Activated T-helper 17 cell treated with anti-CD3 and anti-CD28 coated beads, Interleukin-2, amount 50 U/mL, for 72 hours (primary cell): ENCODE results near the gene IFNGR2. TPM values are rescaled to one million over a fixed set of nuclear protein-coding genes. Genes with fewer than 3 reads are reported as not detected.
A peak's percentile ranks its signal among the peaks of the same experiment; 100 is the strongest.
"Not testable (repeated sequence)": the region's sequence is repeated elsewhere in the genome, so short reads cannot be mapped to it uniquely, and the experiment has no call there.

Experiments used
- ATAC-seq: fragments of 150-1000 bp; cut with Tn5 transposase; replicated peaks from 2 replicates; pipeline ENCODE4 v1.10.0; 2021; ENCODE audit warnings: mild to moderate bottlenecking, moderate library complexity
- H3K27ac Mint-ChIP-seq: one replicate; pipeline ENCODE4 v1.8.0; 2022; ENCODE audit warnings: mixed read lengths
- H3K27me3 Mint-ChIP-seq: one replicate; pipeline ENCODE4 v1.8.0; 2022; ENCODE audit warnings: mixed read lengths
- H3K36me3 Mint-ChIP-seq: one replicate; pipeline ENCODE4 v1.8.0; 2022; ENCODE audit warnings: low read depth, mild to moderate bottlenecking, mixed read lengths
- H3K4me1 Mint-ChIP-seq: one replicate; pipeline ENCODE4 v1.8.0; 2022; ENCODE audit warnings: mixed read lengths
- H3K4me3 Mint-ChIP-seq: one replicate; pipeline ENCODE4 v1.8.0; 2022; ENCODE audit warnings: mild to moderate bottlenecking, mixed read lengths
- H3K9me3 Mint-ChIP-seq: one replicate; pipeline ENCODE4 v1.8.0; 2022; ENCODE audit warnings: mixed read lengths
- total RNA-seq, 2 donors: library from RNA; stranded (reverse); gene quantifications; one replicate each; pipeline ENCODE4 v1.2.3, GENCODE V29; 2022

Gene IFNGR2, protein sequence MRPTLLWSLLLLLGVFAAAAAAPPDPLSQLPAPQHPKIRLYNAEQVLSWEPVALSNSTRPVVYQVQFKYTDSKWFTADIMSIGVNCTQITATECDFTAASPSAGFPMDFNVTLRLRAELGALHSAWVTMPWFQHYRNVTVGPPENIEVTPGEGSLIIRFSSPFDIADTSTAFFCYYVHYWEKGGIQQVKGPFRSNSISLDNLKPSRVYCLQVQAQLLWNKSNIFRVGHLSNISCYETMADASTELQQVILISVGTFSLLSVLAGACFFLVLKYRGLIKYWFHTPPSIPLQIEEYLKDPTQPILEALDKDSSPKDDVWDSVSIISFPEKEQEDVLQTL
- 1 to 10 TPM; 5.8 to 8.5 TPM for total RNA-seq

- ATAC-seq: peak; percentile 34
- Mint-ChIP-seq H3K4me1 (peaks cover 20% of the 10 kb centered on the region), H3K36me3 (peaks cover 6% of the 10 kb centered on the region), H3K27me3 (no peaks in the 10 kb centered on the region), H3K27ac (peak within 1 kb of the TSS; percentile 71), H3K9me3 (no peaks in the 10 kb centered on the region), H3K4me3 (peak within 1 kb of the TSS; percentile 86)
Measured at GRCh38 chr21:33403128-33403785, at the start of gene IFNGR2. Gene IFNGR2, plus strand, starts transcription at chr21:33403413. Its CDS starts 131 bp downstream, at chr21:33403544.

DNA sequence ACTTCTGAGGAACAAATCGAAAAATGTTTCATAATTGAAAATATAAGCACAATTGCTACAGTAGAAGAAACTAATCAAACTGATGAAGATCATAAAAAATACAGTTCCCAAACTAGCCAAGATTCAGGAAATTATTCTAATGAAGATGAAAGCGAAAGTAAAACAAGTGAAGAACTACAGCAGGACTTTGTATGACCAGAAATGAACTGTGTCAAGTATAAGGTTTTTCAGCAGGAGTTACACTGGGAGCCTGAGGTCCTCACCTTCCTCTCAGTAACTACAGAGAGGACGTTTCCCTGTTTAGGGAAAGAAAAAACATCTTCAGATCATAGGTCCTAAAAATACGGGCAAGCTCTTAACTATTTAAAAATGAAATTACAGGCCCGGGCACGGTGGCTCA, 47.9 kb upstream of the IFNGR2 start:
- Mint-ChIP-seq H3K27ac (peak overlapping the region; percentile 52), H3K27me3 (no peaks in the 10 kb centered on the region), H3K4me3 (no peak overlapping the region), H3K36me3 (peaks cover 63% of the 10 kb centered on the region), H3K9me3 (no peaks in the 10 kb centered on the region), H3K4me1 (peaks cover 5% of the 10 kb centered on the region)
- ATAC-seq: no peak

DNA sequence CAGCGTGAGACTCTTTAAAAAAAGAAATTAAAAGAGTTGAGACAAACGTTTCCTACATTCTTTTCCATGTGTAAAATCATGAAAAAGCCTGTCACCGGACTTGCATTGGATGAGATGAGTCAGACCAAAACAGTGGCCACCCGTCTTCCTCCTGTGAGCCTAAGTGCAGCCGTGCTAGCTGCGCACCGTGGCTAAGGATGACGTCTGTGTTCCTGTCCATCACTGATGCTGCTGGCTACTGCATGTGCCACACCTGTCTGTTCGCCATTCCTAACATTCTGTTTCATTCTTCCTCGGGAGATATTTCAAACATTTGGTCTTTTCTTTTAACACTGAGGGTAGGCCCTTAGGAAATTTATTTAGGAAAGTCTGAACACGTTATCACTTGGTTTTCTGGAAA, 47.2 kb upstream of the IFNGR2 start:
- Mint-ChIP-seq H3K4me1 (peaks cover 7% of the 10 kb centered on the region), H3K27me3 (no peaks in the 10 kb centered on the region), H3K27ac (no peak overlapping the region), H3K4me3 (no peak overlapping the region), H3K9me3 (no peaks in the 10 kb centered on the region), H3K36me3 (peaks cover 56% of the 10 kb centered on the region)
- ATAC-seq: no peak

DNA sequence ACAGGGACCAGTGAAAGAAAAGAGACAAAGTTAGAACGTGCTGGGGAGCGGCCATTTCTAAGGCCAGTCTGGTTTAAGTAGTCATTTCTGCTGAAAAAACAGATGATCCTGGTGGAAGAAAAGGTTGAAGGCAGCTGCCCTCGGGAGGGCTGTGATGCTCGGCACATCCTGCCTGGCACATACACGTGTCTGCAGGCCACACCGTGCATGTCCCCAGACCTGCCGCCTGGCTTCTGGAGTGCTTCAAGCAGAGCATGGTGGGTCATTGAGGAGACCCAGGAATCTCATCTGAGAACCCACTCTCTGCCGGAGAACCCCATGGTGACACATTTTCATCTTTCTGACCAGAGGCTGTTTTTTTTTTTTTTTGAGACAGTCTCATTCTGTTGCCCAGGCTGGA, 46.0 kb upstream of the IFNGR2 start:
- peaks cover 52% of the 10 kb centered on the region for H3K36me3 Mint-ChIP-seq
- H3K9me3 Mint-ChIP-seq: no peaks in the 10 kb centered on the region
- H3K27ac Mint-ChIP-seq: peak overlapping the region; percentile 56
- H3K4me3 Mint-ChIP-seq: no peak overlapping the region
- peaks cover 15% of the 10 kb centered on the region for H3K4me1 Mint-ChIP-seq
- H3K27me3 Mint-ChIP-seq: no peaks in the 10 kb centered on the region
- ATAC-seq: no peak

DNA sequence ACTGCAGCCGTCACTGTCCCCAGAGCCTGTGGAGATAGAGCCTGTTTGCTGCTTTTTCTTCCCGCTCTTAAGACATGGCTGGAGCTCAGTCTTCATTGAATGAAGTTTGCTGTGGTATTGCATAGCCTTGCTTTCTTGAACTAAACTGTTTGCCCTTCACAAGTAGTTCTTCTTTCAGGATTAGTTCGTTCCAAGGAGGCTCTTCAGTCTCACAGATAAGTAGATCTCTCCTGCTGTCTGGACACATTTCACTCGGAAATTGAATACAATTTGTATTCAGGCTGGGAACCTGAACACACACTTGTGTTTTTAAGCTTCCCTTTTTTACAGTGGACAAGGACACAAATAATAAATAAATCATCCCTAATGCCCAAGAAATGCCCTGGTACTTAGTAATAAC, 43.8 kb upstream of the IFNGR2 start:
- Mint-ChIP-seq H3K9me3 (no peaks in the 10 kb centered on the region), H3K36me3 (peaks cover 36% of the 10 kb centered on the region), H3K27me3 (no peaks in the 10 kb centered on the region), H3K4me1 (peaks cover 15% of the 10 kb centered on the region), H3K27ac (no peak overlapping the region), H3K4me3 (no peak overlapping the region)
- ATAC-seq: no peak

GRCh38 chr21:33360281-33360680, 42.9 kb upstream of the IFNGR2 start:
- H3K4me3 Mint-ChIP-seq: no peak overlapping the region
- ATAC-seq: no peak
- H3K27ac Mint-ChIP-seq: peak overlapping the region; percentile 84
- no peaks in the 10 kb centered on the region for H3K9me3 Mint-ChIP-seq
- H3K4me1 Mint-ChIP-seq: peaks cover 11% of the 10 kb centered on the region
- H3K27me3 Mint-ChIP-seq: no peaks in the 10 kb centered on the region
- peaks cover 27% of the 10 kb centered on the region for H3K36me3 Mint-ChIP-seq

- Mint-ChIP-seq H3K27ac (peak overlapping the region; percentile 84), H3K4me1 (peaks cover 11% of the 10 kb centered on the region), H3K9me3 (no peaks in the 10 kb centered on the region), H3K27me3 (no peaks in the 10 kb centered on the region), H3K36me3 (peaks cover 20% of the 10 kb centered on the region), H3K4me3 (peak overlapping the region; percentile 81)
- peak; percentile 83 for ATAC-seq
Measured at GRCh38 chr21:33360881-33361602, 42.2 kb upstream of the IFNGR2 start.

DNA sequence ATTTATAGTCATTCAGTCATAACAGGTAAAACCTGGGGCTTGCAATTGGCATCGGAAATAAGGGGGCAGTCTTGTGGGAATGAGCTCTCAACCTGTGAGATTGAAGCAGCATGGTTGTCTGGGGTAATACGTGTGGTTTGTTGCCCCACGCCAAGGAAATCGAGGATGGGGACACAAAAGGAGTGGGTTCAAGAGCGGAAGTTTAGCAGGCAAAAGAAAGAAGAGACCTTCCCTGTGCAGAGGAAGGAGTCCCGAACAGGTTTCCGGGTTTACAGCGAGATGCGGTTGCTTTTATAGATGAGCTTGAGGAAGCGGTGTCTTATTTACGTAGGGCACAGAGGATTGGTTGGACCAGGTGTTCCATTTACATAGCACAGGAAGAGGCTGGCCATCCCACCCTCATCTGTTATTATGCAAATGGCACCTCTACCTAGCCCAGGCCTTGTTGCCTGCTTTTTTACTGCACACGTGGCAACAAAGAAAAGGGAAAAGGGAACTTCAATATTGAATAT, 41.1 kb upstream of the IFNGR2 start:
- peak overlapping the region; percentile 84 for H3K27ac Mint-ChIP-seq
- ATAC-seq: peak; percentile 74
- peaks cover 11% of the 10 kb centered on the region for H3K4me1 Mint-ChIP-seq
- H3K36me3 Mint-ChIP-seq: peaks cover 9% of the 10 kb centered on the region
- H3K27me3 Mint-ChIP-seq: no peaks in the 10 kb centered on the region
- peaks cover 1% of the 10 kb centered on the region for H3K9me3 Mint-ChIP-seq
- peak overlapping the region; percentile 81 for H3K4me3 Mint-ChIP-seq

DNA sequence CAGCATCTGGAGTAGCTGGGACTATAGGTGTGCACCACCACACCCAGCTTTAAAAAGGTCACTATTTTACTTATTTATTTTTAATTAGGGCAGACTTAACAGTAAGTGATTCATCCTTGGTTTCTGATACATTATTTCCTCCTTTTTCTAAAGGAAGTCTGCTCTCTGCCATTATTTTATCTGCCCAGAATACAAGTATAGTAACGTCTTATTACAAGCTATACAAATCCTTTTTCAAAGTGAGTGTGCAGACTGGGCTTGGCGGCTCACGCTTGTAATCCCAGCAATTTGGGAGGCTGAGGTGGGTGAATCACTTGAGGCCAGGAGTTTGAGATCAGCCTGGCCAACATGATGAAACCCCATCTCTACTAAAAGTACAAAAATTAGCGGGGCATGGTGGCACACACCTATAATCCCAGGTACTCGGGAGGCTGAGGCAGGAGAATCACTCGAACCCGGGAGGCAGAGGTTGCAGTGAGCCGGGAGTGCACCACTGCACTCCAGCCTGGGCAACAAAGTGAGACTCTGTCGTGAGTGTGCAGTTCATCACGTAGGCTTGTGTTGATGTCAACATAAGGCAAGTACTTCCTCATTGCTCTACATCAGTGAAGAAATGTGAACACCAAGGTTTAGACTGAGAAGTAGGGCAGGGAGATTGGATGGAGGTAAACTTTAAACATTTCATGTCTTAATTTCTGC, 39.2 kb upstream of the IFNGR2 start:
- not testable (repeated sequence) for H3K36me3 Mint-ChIP-seq, H3K27me3 Mint-ChIP-seq
- Mint-ChIP-seq H3K9me3 (peaks cover 11% of the 10 kb centered on the region), H3K27ac (peak overlapping the region; percentile 81), H3K4me3 (peak overlapping the region; percentile 56), H3K4me1 (peaks cover 11% of the 10 kb centered on the region)
- ATAC-seq: peak; percentile 29

- H3K9me3 Mint-ChIP-seq: peaks cover 11% of the 10 kb centered on the region
- no peaks in the 10 kb centered on the region for H3K27me3 Mint-ChIP-seq
- peaks cover 6% of the 10 kb centered on the region for H3K36me3 Mint-ChIP-seq
- H3K27ac Mint-ChIP-seq: no peak overlapping the region
- H3K4me1 Mint-ChIP-seq: peaks cover 11% of the 10 kb centered on the region
- H3K4me3 Mint-ChIP-seq: no peak overlapping the region
- no peak for ATAC-seq
Measured at GRCh38 chr21:33364830-33365229, 38.4 kb upstream of the IFNGR2 start.

GRCh38 chr21:33367309-33367973, 35.8 kb upstream of the IFNGR2 start:
- Mint-ChIP-seq H3K27me3 (no peaks in the 10 kb centered on the region), H3K9me3 (peaks cover 11% of the 10 kb centered on the region), H3K4me1 (no peaks in the 10 kb centered on the region), H3K36me3 (no peaks in the 10 kb centered on the region), H3K4me3 (peak overlapping the region; percentile 18), H3K27ac (peak overlapping the region; percentile 83)
- ATAC-seq: peak; percentile 40

DNA sequence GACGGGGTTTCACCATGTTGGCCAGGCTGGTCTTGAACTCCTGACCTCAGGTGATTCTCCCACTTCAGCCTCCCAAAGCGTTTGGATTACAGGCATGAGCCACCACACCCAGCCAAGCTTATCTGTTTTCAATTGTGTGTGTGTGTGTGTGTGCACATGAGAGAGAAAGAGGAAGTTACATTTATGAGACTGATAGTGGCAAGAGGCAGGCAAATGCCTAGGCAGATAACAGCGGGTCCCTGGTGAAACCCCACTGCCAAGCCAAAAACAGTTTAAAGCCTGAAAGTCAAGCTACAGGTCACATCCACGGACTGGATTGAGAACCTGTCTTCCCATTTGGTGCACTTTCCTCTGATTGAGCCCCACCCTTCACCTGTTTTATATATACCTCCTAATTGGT, 35.1 kb upstream of the IFNGR2 start:
- no peaks in the 10 kb centered on the region for H3K27me3 Mint-ChIP-seq
- H3K27ac Mint-ChIP-seq: peak overlapping the region; percentile 83
- no peaks in the 10 kb centered on the region for H3K4me1 Mint-ChIP-seq
- peaks cover 11% of the 10 kb centered on the region for H3K9me3 Mint-ChIP-seq
- ATAC-seq: no peak
- no peaks in the 10 kb centered on the region for H3K36me3 Mint-ChIP-seq
- H3K4me3 Mint-ChIP-seq: no peak overlapping the region

- Mint-ChIP-seq H3K27me3 (no peaks in the 10 kb centered on the region), H3K27ac (peak overlapping the region; percentile 83), H3K36me3 (no peaks in the 10 kb centered on the region), H3K4me3 (no peak overlapping the region), H3K4me1 (no peaks in the 10 kb centered on the region), H3K9me3 (peaks cover 11% of the 10 kb centered on the region)
- ATAC-seq: no peak
Measured at GRCh38 chr21:33368576-33368975, 34.6 kb upstream of the IFNGR2 start.

GRCh38 chr21:33369586-33369985, 33.6 kb upstream of the IFNGR2 start:
- ATAC-seq: no peak
- no peaks in the 10 kb centered on the region for H3K4me1 Mint-ChIP-seq
- H3K9me3 Mint-ChIP-seq: peaks cover 11% of the 10 kb centered on the region
- H3K27me3 Mint-ChIP-seq: no peaks in the 10 kb centered on the region
- H3K27ac Mint-ChIP-seq: peak overlapping the region; percentile 17
- no peaks in the 10 kb centered on the region for H3K36me3 Mint-ChIP-seq
- H3K4me3 Mint-ChIP-seq: no peak overlapping the region
